Thyroid gland (tissue), 4 donors: Measurements from ENCODE around the gene OR6P1.

Experiments used
- POLR2A ChIP-seq, 2 donors: fragments of 450-650 bp; IDR thresholded peaks; one replicate each; pipeline ENCODE4 v1.6.1; 2017; ENCODE audit warnings: antibody characterized with exemption in 2 of 2, mild to moderate bottlenecking in 2 of 2, moderate library complexity in 1 of 2
- TF ChIP-seq, protein P1 (sequence below), 6 experiments: fragments of 200-600 bp in 3 of 6; fragments of 450-650 bp in 3 of 6; sonication (generic) in 3 of 6; IDR thresholded peaks; one replicate each; pipeline ENCODE4 v1.5.1; 2016 to 2019; ENCODE audit warnings: antibody characterized with exemption in 6 of 6, mild to moderate bottlenecking in 2 of 6, inconsistent platforms in 1 of 6, moderate library complexity in 1 of 6

DNA sequence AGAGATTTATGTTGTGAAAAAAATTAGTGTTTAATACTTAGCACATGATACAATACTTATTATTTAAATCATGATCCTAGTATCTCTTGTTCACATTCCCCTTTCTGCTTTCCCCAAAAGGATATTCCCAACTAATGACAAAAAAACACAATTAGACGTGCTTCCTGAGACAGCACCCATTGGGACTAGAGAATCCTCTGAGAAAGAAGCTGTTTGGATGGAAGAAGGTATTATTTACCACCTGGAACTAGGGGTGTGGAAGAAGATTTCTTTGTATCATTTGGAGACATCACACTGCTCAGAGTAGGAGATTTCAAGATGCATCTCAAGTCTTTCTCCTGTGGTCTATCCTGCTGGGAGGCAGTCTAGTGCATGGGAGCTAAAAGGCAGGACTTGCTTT, 34.6 kb upstream of the OR6P1 start, which contains the start of gene OR10Z1:
- TF ChIP-seq, protein P1, sequence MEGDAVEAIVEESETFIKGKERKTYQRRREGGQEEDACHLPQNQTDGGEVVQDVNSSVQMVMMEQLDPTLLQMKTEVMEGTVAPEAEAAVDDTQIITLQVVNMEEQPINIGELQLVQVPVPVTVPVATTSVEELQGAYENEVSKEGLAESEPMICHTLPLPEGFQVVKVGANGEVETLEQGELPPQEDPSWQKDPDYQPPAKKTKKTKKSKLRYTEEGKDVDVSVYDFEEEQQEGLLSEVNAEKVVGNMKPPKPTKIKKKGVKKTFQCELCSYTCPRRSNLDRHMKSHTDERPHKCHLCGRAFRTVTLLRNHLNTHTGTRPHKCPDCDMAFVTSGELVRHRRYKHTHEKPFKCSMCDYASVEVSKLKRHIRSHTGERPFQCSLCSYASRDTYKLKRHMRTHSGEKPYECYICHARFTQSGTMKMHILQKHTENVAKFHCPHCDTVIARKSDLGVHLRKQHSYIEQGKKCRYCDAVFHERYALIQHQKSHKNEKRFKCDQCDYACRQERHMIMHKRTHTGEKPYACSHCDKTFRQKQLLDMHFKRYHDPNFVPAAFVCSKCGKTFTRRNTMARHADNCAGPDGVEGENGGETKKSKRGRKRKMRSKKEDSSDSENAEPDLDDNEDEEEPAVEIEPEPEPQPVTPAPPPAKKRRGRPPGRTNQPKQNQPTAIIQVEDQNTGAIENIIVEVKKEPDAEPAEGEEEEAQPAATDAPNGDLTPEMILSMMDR (IDR thresholded peaks at IDR 0.05): no peak
- TF ChIP-seq POLR2A (IDR thresholded peaks at IDR 0.05): no peak
